ENCODE results near the gene ARID3B.
"Not testable (repeated sequence)": the region's sequence is repeated elsewhere in the genome, so short reads cannot be mapped to it uniquely, and the experiment has no call there.

The ARID3B gene

DNA sequence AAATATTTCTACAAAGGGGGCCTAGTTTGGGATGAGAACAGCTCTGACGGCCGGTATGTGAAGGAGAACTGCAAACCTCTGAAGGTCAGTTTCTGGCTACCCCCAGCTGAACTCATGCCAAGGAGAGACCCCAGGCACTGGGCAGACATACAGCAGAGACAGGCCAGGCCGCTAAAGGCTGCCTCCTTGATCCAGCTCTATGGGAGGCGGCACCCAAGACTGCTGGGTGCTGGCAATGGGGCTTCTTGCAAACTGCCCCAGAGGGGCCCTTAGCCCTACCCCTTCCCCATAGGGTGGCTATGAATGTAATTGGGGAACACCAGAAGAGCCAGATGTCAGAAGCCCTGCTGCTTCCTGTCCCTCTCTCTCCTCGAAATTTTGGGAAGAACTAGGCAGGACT lies 87.9 kb downstream of the ARID3B start:
- Histone ChIP-seq H3K4me1 (ENCODE audit: control insufficient read depth, insufficient read depth, low read length) (no peaks in the 10 kb centered on the region), H3K4me3 (ENCODE audit: low read depth, low read length) (no peak overlapping the region), H3K27me3 (ENCODE audit: control insufficient read depth, insufficient read depth, low read length) (no peaks in the 10 kb centered on the region), H3K36me3 (ENCODE audit: control insufficient read depth, insufficient read depth, low read length) (peaks cover 98% of the 10 kb centered on the region), H3K27ac (ENCODE audit: low read depth, low read length) (no peak overlapping the region), H3K9me3 (ENCODE audit: control insufficient read depth, insufficient read depth, low read length) (no peaks in the 10 kb centered on the region), H3K9ac (ENCODE audit: low read depth, low read length) (no peak overlapping the region)

DNA sequence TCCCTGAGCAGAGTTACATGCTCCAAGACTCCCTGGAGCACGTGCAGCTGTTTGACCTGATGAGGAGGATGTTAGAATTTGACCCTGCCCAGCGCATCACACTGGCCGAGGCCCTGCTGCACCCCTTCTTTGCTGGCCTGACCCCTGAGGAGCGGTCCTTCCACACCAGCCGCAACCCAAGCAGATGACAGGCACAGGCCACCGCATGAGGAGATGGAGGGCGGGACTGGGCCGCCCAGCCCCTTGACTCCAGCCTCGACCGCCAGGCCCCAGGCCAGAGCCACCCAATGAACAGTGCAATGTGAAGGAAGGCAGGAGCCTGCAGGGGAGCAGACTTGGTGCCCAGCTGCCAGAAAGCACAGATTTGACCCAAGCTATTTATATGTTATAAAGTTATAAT lies 88.7 kb downstream of the ARID3B start:
- not testable (repeated sequence) for H3K9ac ChIP-seq (ENCODE audit: low read depth, low read length); H3K4me1 ChIP-seq (ENCODE audit: control insufficient read depth, insufficient read depth, low read length); H3K27ac ChIP-seq (ENCODE audit: low read depth, low read length); H3K27me3 ChIP-seq (ENCODE audit: control insufficient read depth, insufficient read depth, low read length); H3K9me3 ChIP-seq (ENCODE audit: control insufficient read depth, insufficient read depth, low read length); H3K4me3 ChIP-seq (ENCODE audit: low read depth, low read length)
- H3K36me3 ChIP-seq (ENCODE audit: control insufficient read depth, insufficient read depth, low read length), result peaks cover 98% of the 10 kb centered on the region

DNA sequence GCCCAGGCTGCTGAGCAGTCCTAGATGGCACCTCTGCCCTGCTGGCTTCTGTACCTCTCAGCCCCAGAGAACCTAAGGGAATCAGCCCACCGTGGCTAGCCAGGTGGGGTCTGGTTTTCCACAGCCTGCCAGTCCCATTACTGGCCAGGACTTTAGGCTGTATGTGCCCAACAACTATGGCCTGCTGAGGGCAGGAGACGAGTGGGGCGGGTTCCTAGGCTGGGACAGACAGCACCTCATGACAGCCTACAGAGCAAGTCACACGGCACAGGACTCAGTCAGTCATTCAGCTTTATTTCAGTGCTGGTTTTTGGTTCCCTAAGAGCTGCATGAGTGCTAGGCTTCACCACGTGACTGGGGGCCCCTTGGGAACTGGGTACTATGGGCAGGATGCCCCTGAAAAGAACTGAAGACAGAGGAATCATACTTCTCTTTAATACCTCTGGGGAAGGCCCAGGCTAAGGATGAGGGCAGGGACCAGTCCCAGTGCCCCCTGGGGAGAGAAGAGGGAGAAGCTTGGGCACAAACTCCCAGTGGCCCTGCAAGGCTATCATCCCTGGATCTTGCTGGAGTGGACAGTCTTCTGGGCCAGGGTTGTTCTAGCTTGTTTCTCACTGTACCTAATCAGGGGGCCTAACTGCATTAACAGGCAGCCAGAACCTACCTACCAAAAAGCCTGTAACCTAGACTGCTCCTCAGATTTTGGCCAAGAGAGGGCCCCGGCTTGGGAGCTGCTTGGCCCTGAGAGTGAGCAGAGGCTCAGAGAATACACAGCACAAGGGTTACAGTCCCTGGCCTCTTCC lies 89.5 kb downstream of the ARID3B start:
- Histone ChIP-seq H3K9me3 (ENCODE audit: control insufficient read depth, insufficient read depth, low read length) (no peaks in the 10 kb centered on the region), H3K27me3 (ENCODE audit: control insufficient read depth, insufficient read depth, low read length) (no peaks in the 10 kb centered on the region), H3K36me3 (ENCODE audit: control insufficient read depth, insufficient read depth, low read length) (peaks cover 97% of the 10 kb centered on the region), H3K4me3 (ENCODE audit: low read depth, low read length) (no peak overlapping the region), H3K4me1 (ENCODE audit: control insufficient read depth, insufficient read depth, low read length) (no peaks in the 10 kb centered on the region), H3K27ac (ENCODE audit: low read depth, low read length) (no peak overlapping the region), H3K9ac (ENCODE audit: low read depth, low read length) (no peak overlapping the region)

DNA sequence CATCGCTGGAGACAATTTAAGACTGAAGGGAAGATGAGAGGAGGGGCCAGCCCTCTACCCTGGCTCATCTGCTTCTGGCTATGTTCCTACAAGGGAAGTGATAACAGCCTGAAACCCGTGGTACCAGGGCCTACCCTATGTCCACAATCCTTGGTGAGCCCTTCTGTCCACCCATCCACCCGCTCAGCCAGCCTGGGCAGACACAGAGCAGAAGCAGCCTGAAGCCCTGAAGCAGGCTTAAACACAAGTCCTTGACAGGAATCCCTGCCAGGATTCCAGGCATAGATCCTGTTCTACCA lies 90.0 kb downstream of the ARID3B start:
- no peak overlapping the region for H3K4me3 ChIP-seq (ENCODE audit: low read depth, low read length)
- H3K36me3 ChIP-seq (ENCODE audit: control insufficient read depth, insufficient read depth, low read length), result peaks cover 96% of the 10 kb centered on the region
- no peaks in the 10 kb centered on the region for H3K27me3 ChIP-seq (ENCODE audit: control insufficient read depth, insufficient read depth, low read length)
- H3K9me3 ChIP-seq (ENCODE audit: control insufficient read depth, insufficient read depth, low read length), result no peaks in the 10 kb centered on the region
- no peak overlapping the region for H3K27ac ChIP-seq (ENCODE audit: low read depth, low read length)
- H3K4me1 ChIP-seq (ENCODE audit: control insufficient read depth, insufficient read depth, low read length), result no peaks in the 10 kb centered on the region
- H3K9ac ChIP-seq (ENCODE audit: low read depth, low read length), result no peak overlapping the region

DNA sequence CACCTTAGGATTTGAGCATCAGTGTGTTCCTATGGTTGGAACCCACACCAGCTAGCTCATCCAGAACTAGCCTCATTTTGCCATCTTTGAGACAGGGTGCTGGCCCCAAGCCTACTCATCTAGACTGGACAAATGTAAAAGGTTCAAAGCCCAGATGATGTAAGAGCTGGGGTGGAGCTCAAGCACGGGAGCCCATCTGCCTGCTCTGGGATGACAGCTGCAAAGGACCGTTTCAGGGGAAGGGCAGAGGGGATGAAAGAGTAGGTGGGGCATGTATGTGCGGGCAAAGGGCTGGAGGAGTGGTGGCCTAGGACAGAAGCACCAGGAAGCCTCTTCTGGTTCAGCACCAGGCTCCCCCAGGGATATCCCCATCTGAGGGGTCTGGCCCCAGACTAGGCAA lies 90.4 kb downstream of the ARID3B start:
- no peaks in the 10 kb centered on the region for H3K4me1 ChIP-seq (ENCODE audit: control insufficient read depth, insufficient read depth, low read length)
- H3K27ac ChIP-seq (ENCODE audit: low read depth, low read length), result no peak overlapping the region
- no peaks in the 10 kb centered on the region for H3K9me3 ChIP-seq (ENCODE audit: control insufficient read depth, insufficient read depth, low read length)
- no peak overlapping the region for H3K9ac ChIP-seq (ENCODE audit: low read depth, low read length)
- H3K27me3 ChIP-seq (ENCODE audit: control insufficient read depth, insufficient read depth, low read length), result no peaks in the 10 kb centered on the region
- H3K36me3 ChIP-seq (ENCODE audit: control insufficient read depth, insufficient read depth, low read length), result peaks cover 96% of the 10 kb centered on the region
- H3K4me3 ChIP-seq (ENCODE audit: low read depth, low read length), result no peak overlapping the region

DNA sequence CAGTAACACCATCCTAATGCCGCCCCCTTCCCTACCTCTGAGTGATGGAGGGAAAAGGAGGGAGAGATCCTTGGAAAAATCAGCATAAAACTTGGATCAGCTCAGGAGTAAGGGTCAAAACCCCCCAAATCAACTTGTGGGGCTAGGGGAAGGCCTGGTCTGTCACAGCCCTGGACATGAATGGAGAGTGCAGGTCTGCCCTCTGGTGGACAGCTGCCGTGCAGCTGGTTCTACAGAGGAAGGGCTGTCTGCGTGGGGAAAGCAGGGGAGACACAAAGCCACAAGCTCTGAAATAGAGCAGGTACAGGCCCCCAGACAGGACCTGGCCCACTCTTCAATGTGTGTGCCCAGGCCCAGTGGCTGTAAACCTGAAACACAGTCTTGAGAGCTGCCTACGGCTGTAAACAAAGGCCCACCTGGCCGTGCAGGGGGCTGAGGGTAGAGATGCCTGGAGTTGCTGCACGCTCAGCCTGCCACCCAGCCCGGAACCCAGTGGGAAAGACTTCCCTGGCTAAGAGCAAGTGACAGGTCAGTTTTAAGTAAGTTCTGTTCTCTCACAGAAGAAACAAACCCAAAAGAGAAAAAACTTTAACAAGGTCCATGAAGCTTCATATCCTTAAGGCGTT lies 91.0 kb downstream of the ARID3B start:
- Histone ChIP-seq H3K27me3 (ENCODE audit: control insufficient read depth, insufficient read depth, low read length) (no peaks in the 10 kb centered on the region), H3K4me3 (ENCODE audit: low read depth, low read length) (no peak overlapping the region), H3K27ac (ENCODE audit: low read depth, low read length) (no peak overlapping the region), H3K36me3 (ENCODE audit: control insufficient read depth, insufficient read depth, low read length) (peaks cover 96% of the 10 kb centered on the region), H3K9me3 (ENCODE audit: control insufficient read depth, insufficient read depth, low read length) (no peaks in the 10 kb centered on the region), H3K9ac (ENCODE audit: low read depth, low read length) (no peak overlapping the region), H3K4me1 (ENCODE audit: control insufficient read depth, insufficient read depth, low read length) (no peaks in the 10 kb centered on the region)

DNA sequence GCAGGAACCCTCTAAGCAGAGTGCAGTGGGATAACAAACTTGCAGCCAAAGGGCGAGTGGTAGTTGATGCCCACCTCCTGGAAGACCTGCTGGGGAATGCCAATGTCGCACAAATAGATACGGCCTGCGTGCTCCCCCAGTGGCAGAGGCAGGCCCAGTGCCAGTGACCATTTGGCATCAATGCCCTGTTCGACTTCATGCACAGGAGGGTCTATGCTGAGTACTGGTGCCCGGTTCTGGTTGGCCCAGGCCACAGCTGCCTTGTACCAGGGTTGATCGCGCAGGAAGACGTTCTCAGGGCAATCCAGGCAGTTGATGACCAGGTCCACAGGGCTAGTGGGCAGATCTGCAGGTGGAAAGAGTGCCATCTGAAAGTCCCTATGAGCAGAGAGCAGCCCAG lies 91.6 kb downstream of the ARID3B start:
- no peak overlapping the region for H3K9ac ChIP-seq (ENCODE audit: low read depth, low read length)
- H3K27ac ChIP-seq (ENCODE audit: low read depth, low read length), result no peak overlapping the region
- H3K36me3 ChIP-seq (ENCODE audit: control insufficient read depth, insufficient read depth, low read length), result peaks cover 96% of the 10 kb centered on the region
- no peaks in the 10 kb centered on the region for H3K9me3 ChIP-seq (ENCODE audit: control insufficient read depth, insufficient read depth, low read length)
- H3K4me1 ChIP-seq (ENCODE audit: control insufficient read depth, insufficient read depth, low read length), result no peaks in the 10 kb centered on the region
- no peak overlapping the region for H3K4me3 ChIP-seq (ENCODE audit: low read depth, low read length)
- no peaks in the 10 kb centered on the region for H3K27me3 ChIP-seq (ENCODE audit: control insufficient read depth, insufficient read depth, low read length)

DNA sequence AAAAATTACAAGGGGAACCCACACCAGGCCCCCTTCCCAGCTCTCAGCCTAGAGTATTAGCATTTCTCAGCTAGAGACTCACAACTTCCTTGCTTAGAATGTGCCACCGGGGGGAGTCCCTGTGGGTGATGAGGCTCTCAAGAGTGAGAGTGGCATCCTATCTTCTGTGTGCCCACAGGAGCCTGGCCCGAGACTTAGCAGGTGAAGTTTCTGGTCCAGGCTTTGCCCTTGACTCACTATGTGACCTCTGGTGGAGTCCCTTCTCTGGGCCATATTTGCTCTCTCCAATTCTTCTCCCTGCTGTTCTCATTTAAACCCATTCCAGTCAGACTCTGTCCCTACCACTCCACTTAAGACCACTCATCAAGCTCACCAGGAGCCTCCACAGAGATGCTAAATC lies 92.8 kb downstream of the ARID3B start:
- H3K36me3 ChIP-seq (ENCODE audit: control insufficient read depth, insufficient read depth, low read length), result peaks cover 87% of the 10 kb centered on the region
- H3K4me3 ChIP-seq (ENCODE audit: low read depth, low read length), result no peak overlapping the region
- no peaks in the 10 kb centered on the region for H3K9me3 ChIP-seq (ENCODE audit: control insufficient read depth, insufficient read depth, low read length)
- H3K4me1 ChIP-seq (ENCODE audit: control insufficient read depth, insufficient read depth, low read length), result no peaks in the 10 kb centered on the region
- no peak overlapping the region for H3K27ac ChIP-seq (ENCODE audit: low read depth, low read length)
- no peak overlapping the region for H3K9ac ChIP-seq (ENCODE audit: low read depth, low read length)
- no peaks in the 10 kb centered on the region for H3K27me3 ChIP-seq (ENCODE audit: control insufficient read depth, insufficient read depth, low read length)

DNA sequence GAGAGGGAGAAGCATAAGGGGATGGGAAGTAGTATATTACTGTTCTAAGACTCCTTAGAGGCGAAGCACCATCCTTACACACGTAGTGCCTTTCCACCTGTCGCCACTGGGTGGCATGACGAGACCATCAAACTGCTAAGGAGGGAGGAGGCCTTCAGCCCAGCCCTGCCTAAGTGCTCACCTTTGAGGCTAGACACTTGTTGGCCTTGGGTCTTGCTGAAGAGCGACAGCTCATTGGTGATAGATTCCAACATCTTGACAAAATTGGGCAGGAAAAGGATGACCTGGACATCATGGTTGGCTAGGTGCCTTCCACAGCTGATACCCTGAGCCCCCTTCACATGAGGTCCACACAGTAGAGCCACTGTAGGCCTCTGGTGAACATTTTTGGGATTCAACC lies 94.2 kb downstream of the ARID3B start:
- H3K36me3 ChIP-seq (ENCODE audit: control insufficient read depth, insufficient read depth, low read length), result peaks cover 84% of the 10 kb centered on the region
- no peaks in the 10 kb centered on the region for H3K9me3 ChIP-seq (ENCODE audit: control insufficient read depth, insufficient read depth, low read length)
- no peak overlapping the region for H3K4me3 ChIP-seq (ENCODE audit: low read depth, low read length)
- no peaks in the 10 kb centered on the region for H3K27me3 ChIP-seq (ENCODE audit: control insufficient read depth, insufficient read depth, low read length)
- H3K9ac ChIP-seq (ENCODE audit: low read depth, low read length), result no peak overlapping the region
- H3K4me1 ChIP-seq (ENCODE audit: control insufficient read depth, insufficient read depth, low read length), result no peaks in the 10 kb centered on the region
- H3K27ac ChIP-seq (ENCODE audit: low read depth, low read length), result no peak overlapping the region

DNA sequence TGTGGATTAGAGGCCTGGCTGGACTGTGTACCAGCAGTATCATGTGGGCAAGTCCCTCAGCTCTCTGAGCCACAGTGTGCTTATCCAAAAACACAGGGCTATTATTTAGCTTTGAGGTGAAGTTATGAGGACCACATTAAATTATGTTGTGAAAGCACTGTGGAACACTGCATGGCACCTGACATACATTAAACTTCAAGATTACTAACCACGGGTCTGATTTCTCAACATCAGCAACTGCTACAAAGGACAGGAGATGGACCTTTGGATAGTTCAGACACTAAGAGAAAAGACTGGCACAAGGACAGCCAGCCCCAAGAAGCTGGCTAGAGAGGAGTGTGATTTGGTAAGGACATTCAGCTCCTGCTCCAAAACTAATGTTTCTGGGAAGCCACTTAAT lies 96.0 kb downstream of the ARID3B start:
- H3K36me3 ChIP-seq (ENCODE audit: control insufficient read depth, insufficient read depth, low read length), result peaks cover 72% of the 10 kb centered on the region

DNA sequence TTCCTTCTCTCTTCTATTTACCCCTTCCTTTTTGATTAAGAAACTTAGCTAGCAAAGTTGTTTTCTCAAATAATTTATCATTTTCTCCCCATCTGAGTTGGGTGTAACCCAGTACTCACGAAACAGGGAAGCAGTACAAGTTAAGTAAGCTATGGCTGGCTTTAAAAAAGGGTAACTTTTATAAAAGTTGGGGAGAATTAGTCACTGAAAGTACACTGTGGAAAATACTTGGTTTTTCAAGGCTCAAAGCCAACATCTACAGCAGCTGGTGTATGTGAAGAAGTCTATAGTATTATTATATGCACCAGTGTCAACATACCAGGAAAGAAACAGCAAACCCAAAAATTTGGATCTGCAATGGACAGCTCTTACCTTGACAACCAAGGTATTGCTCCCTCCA lies 100.1 kb downstream of the ARID3B start:
- Histone ChIP-seq H3K4me1 (ENCODE audit: control insufficient read depth, insufficient read depth, low read length) (peaks cover 14% of the 10 kb centered on the region), H3K27me3 (ENCODE audit: control insufficient read depth, insufficient read depth, low read length) (no peaks in the 10 kb centered on the region), H3K36me3 (ENCODE audit: control insufficient read depth, insufficient read depth, low read length) (peaks cover 35% of the 10 kb centered on the region; the same call in 1 of the 2 replicates), H3K27ac (ENCODE audit: low read depth, low read length) (no peak overlapping the region), H3K9ac (ENCODE audit: low read depth, low read length) (no peak overlapping the region), H3K9me3 (ENCODE audit: control insufficient read depth, insufficient read depth, low read length) (no peaks in the 10 kb centered on the region), H3K4me3 (ENCODE audit: low read depth, low read length) (no peak overlapping the region)

More for the DNA sequence above, 96.0 kb downstream of the ARID3B start:
- Histone ChIP-seq H3K27me3 (ENCODE audit: control insufficient read depth, insufficient read depth, low read length) (no peaks in the 10 kb centered on the region), H3K27ac (ENCODE audit: low read depth, low read length) (no peak overlapping the region), H3K9ac (ENCODE audit: low read depth, low read length) (no peak overlapping the region), H3K9me3 (ENCODE audit: control insufficient read depth, insufficient read depth, low read length) (no peaks in the 10 kb centered on the region), H3K4me3 (ENCODE audit: low read depth, low read length) (no peak overlapping the region), H3K4me1 (ENCODE audit: control insufficient read depth, insufficient read depth, low read length) (no peaks in the 10 kb centered on the region)

Measured in HUES48 (cell line).